NCI-H1436 (cell line): Measurements from ENCODE around the gene MGAT4A.
A peak's percentile ranks its signal among the peaks of the same experiment; 100 is the strongest.
"Not testable (repeated sequence)": the region's sequence is repeated elsewhere in the genome, so short reads cannot be mapped to it uniquely, and the experiment has no call there.

ENCODE experiments used
- DNase-seq: peaks from one replicate; lab custom pipeline; 2025; lab: John Stamatoyannopoulos, UW

The MGAT4A gene

DNA sequence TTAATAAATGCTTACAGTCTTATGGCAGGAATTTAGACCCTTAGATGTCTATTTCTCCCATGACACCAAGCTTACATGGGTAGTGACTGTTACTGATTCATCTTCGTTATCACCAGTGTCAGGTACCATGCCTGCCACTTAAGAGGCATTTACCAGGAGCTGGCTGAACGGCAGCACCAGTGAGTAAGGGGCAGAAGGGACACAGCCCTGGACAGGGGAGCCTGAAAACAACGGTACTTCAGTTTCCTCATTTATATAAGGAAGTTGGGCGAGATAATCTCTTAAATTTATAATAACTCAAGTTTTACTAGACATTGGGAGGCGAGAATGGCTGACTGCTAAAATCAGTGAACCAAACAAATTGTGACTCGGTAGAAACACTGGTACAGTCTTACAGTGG lies 123.8 kb downstream of the MGAT4A start:
- DNase-seq = no peak

DNA sequence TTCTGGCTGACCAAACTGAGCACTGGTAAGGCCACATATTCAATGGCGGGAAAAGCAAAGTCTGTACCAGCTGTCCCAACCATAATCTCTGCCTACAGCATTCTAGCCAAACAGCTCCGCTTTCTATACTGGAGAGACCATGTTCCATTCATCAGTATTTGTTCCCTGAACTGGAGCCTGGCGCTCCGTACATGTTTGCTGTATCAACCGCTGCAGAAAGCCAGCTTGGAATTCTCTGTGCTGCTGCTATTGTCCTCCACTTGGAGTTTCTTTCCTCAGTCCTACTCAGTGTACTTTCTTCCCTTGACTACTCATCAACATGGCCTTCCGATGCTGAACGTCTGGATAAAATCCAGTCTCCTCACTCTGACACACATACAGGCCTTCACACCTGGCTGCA lies 124.5 kb downstream of the MGAT4A start:
- DNase-seq = no peak

DNA sequence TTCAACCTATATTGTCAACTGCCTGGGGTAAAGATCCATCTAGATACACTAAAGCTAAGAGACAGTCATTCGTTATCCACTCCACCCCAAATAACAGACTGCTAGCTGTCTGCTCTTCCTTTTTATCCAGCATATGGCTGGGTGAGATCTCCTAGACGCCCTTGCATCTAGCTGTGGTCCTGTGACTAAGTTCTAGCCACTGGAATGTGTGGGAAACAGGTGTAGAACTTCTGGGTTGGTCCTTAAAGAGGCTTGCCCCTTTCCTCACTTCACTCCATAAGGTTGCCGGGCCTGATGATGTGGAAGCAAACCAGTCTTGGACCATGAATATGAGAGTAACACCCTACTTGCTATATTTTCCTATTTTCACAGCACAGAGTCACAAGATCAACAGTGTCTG lies 125.9 kb downstream of the MGAT4A start:
- no peak for DNase-seq

DNA sequence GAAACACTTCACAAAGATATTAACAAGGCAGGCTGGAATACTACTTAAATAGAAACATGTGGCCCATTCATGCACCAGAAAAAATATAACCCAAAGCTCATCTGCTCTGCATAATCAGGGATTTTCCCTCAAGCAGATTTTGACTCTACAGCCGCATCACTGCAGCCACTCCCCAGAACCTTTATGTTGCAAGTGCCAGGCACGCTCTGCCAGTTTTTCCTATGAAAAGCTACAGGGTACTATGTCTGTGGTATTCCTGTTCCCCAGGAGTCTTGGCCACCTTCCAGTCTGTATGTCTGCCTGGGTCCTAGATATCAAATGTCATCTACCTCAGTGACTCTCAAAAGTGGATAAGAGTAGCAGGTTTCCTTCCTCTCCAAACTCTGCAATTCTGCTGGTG lies 126.4 kb downstream of the MGAT4A start:
- DNase-seq = no peak

DNA sequence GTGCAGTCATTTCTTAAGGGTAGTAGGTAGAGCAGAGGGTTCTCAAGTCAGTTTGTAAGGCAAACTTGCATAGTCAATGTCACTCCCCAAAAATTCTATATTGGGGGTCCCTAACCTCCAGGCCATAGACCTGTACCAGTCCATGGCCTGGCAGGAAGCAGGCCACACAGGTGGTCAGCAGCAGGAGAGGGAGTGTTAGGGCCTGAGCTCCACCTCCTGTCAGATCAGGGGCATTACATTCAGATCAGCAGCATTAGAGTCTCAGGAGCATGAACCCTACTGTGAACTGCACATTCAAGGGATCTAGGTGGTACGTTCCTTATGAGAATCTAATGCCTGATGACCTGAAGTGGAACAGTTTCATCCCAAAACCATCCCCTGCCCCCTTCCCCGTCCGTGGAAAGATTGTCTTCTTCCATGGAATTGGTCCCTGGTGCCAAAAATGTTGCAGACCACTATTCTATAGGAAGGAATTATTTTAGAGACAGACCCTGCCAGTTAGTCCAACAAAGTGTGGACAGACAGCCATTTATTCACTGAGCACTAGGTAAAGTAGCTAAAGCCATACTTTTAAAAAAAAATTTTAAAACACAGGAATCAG lies 129.3 kb downstream of the MGAT4A start:
- peak; percentile 3 for DNase-seq

DNA sequence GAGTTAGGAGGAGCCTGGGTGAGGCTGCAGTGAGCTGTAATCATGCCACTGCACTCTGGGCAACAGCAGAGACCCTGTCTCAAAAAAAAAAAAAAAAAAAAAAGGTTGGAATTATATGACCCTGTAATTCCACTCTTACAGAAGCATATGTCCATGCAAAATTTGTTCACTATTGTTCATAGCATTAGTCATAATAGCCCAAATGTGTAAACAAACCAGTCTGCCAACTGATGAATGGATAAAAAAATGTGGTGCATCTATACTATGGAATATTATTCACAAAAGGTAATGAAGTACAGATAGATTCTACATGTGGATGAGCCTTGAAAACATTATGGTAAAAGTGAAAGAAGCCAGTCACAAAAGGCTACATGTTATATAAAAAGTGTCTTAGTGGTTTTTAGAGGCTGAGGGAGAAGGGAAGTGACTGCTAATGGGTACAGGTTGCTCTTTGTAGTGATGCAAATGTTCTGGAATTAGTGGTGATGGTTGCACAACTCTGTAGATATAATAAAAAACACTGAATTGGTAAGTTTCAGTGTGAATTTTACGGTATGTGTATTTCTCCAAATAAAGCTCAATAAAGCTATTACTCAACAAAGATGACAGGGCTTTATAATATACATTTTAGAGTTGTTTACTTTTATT lies 132.0 kb downstream of the MGAT4A start:
- DNase-seq = no peak

DNA sequence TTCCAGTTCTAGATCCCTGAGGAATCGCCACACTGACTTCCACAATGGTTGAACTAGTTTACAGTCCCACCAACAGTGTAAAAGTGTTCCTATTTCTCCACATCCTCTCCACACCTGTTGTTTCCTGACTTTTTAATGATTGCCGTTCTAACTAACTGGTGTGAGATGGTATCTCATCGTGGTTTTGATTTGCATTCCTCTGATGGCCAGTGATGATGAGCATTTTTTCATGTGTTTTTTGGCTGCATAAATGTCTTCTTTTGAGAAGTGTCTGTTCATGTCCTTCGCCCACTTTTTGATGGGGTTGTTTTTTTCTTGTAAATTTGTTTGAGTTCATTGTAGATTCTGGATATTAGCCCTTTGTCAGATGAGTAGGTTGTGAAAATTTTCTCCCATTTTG lies 136.3 kb downstream of the MGAT4A start:
- DNase-seq = not testable (repeated sequence)

DNA sequence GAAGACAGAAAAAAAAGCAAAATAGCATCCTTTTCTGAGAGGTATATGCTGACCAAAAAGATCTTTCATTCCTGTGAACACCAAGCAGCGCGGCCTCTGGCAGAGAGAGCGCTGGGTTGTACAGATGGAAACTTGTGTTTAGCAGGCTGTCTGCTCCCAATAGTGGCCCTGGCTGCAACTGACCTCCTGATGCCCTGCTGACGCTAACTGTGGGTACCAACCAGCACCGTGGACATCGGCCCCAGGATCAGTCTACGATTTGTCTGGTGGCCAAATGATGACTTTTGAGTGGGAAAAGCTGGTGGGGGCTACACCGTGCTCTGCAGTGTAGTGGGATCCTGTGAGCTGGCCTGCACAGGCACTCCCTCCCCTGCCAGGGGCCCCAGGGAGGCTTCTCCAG lies 138.4 kb downstream of the MGAT4A start:
- no peak for DNase-seq

DNA sequence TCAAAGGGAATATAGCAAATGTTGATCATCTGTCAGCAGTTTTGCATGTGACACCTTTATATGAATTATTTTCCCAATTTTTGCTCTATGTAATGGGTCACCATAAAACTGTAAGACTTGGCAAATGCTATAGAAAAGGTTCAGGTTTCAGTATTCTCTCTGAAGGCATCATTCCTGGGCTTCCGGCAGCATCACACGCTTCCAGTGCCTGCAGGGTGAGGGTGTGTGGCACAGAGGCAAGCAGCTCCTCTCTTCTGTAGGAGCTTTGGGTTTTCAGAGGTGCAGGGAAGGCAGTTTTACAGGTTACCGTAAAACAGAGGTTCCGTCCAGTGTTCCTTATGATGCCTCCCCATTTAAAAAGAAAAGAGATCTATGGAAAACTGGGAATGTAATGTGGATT lies 141.4 kb downstream of the MGAT4A start:
- DNase-seq = no peak

DNA sequence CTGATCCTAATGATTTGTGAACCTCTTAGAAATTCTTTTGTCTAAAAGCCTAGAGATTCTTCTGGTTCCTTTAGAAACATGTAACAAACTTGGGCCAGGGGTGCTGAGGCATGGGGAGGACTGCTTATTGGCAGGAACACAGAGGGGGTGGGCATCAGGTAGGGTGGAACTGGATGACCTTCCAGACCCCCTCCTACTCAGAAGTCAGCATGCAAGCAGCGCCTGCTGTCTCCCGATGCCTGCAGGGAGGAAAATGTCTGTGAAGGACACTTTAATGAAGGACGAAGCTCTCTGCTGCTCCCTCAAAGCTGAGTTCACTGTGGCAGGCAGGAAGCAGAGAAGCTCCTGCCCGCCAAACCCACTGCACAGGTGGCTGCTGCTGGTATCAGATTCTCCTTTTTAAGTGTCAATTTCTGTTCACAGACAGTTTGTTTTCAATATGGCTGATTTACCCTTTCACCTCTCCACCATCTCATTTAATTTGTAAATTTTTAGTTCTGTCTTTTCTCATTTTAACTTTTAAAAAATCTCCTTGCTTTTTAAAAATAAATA lies 142.0 kb downstream of the MGAT4A start:
- no peak for DNase-seq

DNA sequence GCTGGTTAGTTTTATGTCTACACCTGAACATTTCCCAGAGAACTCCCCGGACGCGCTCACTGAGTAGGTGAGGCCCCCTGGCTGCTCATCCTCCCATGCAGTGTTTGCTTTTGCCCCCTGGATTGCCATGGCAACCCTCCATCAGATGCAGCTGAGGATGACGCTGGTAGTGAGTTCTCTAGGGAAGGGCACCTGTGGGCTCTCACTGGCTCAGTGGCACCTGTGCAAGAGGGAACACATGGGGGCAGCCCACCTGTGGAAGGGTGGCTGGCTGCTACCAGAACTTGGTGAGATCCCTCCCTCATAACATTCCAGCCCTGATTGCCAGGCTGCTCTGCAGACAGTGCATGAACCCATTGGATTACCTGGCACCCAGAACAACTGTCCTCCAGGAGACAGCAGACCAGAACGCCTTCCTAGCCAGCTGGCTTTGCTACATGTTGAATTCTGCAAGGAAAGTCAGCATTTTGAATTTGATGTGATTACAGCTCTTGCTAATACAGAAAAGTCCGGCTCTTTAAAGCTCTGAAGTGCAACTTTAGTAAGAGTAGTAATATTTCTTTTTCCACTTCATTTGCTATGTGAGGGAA lies 144.3 kb downstream of the MGAT4A start:
- no peak for DNase-seq

DNA sequence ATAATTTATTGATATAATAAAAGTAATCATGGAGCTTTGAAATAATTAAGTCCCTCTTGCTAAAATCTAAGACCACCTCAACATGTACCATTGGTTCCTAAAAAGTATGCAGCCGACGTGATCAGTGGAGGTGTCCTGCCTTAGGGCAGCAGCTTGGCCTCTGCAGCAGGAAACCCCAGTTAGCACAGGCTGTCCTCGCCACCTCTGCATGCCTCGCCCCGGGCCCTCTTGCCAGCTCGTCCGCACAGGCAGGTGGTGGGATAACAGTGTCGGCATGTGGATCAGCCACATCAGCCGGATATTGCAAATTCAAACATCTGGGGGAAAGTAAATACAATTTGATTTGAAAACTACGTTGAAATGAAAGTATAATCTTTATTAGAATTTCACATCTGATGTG lies 145.5 kb downstream of the MGAT4A start:
- no peak for DNase-seq

DNA sequence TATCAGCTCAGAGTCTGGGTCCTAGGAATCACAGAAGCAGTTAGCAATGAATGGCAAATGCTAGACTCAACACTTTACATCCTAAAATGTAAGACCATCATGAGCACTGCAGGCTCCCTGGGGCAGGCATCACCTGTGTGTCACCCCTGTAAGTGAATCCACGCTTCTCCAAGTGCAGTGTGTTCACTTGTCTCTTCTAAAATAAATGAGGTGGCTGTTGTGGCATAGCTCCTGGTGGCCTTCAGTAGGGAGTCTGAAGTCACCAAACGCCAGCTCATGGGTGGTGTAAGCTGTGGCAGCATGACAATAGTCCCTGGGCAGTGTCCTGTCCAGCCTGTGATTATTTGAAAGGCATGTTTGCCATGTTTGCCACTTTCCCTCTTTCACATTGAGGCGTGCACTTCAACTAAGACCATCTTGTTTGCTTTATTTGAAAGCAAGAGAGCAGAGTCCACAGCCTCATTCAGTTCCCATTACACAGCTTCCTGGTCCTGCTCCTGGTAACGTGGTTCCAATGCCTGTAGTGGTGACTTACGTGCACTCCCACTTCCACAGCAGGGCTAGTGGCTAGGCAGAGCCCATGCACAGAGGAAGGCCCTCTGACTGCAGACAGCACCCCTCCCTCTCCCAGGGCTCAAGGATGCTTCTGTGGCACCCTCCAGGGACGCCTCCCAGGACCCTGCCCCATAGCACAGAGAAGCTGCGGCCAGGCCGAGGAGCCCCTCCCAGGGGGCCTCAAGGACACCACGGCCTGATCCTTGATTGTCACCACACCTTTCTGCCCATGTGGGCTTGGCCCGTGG lies 146.9 kb downstream of the MGAT4A start:
- DNase-seq = no peak

DNA sequence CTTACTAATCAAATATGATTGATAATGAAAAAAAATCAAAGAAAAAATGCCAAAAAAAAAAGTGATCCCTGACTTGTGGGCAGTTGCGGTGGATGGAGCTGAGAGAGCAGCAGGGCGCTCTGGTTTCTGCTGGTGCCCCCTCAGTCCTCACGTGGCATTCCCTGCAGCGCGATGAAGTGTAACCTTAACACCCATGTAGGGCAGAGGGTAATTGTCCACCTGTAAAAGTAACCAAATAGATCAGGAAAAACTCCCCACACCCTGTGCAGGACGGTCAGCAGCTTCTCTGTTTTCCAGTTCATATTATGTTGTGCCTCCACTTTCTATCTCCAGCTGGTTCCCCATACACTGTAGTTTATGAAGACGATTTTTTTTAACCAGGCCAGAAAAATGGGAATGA lies 147.7 kb downstream of the MGAT4A start:
- no peak for DNase-seq

DNA sequence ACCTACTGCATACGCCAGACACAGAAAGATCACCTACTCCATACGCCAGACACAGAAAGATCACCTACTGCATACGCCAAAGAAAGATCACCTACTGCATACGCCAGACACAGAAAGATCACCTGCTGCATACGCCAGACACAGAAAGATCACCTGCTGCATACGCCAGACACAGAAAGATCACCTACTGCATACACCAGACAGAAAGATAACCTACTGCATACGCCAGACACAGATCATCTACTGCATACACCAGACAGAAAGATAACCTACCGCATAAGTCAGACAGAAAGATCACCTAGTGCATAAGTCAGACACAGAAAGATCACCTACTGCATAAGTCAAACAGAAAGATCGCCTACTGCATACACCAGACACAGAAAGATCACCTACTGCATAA lies 148.4 kb downstream of the MGAT4A start:
- DNase-seq = no peak

DNA sequence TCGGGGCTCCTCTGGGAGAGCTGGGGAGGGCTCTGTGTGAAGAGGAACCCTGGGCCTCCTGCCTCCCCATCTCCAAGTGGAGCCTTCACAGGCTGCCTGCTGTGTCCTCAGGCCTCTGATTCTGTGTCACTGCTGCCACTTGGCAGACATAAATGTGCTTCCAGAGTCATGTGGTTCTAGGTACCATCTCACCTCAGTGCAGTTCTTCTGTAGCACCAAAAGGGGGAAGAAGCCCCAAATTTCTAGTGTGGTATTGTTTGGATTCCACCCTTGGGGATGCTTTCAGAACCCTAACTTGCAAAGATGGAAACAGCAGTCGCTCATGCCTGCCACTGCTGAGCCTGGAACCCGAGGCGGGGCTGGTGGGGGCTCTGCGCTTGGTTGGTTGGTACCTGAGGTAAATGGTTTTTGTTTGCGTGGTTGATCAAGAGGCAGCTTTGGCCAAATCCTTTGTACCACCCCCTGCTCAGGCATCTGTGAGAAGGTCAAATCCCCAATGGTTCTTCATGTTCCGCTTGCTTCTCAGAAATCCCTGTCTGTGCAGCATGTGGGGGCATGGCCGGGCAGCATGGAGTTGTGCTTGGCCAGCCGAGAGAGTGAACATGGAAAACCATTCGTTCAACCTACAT lies 150.2 kb downstream of the MGAT4A start:
- no peak for DNase-seq

DNA sequence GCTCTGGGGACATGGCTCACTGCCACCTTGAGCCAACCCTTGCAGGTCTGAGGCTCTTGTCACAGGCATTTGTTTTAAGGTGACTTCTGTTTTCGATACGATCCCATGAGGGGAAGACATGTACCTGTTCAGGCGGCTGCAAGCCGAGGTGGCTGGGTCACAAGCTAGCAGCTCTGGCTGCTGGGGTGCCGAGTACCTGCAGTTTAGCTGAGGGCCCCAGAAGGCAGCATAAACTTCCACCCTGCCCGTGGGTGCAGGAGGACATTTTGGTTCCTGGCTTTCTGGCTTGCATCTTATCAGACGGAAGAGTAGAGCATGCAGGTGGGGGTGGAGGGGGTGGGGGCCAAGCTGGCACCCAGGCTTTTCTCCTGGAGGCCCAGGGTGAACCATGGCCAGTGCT lies 151.0 kb downstream of the MGAT4A start:
- no peak for DNase-seq

DNA sequence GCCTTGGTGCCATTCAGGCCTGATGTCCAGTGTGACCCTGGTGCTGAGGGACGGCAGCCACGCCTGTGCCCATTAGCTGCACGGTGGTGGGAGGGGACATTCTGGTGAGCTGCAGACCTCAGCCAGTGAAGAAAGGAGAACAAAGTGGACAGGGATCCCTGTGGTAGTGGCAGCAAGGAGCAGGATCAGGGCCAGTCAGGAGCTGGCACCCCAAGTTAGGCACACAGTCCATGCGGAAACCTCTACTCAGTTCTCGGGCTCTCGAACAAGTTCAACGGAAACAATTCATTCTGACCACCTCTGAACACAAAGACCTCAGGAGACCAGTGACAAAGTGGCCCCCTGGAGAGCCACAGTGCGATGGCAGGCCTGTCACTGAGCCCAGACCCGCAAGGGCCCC lies 152.7 kb downstream of the MGAT4A start:
- no peak for DNase-seq

DNA sequence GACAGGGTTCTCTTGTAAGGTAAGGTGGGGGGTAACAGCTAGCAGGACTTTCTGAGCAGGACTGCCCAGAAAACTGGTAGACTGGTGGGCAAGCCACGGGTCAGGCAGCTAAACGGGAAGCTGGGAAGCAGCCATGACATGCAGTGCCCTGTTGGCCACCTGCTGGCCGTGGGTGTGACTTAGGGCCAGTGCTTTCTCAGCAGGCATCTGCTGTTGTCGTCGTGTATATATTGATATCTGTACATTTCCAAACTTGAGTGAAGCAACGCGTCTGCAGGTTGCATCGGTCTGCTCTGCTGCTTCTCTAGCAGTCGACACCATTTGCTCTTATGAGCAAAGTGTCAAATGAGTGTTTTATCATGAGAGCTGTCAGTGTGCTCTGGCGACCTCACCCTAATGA lies 153.6 kb downstream of the MGAT4A start:
- DNase-seq = no peak

DNA sequence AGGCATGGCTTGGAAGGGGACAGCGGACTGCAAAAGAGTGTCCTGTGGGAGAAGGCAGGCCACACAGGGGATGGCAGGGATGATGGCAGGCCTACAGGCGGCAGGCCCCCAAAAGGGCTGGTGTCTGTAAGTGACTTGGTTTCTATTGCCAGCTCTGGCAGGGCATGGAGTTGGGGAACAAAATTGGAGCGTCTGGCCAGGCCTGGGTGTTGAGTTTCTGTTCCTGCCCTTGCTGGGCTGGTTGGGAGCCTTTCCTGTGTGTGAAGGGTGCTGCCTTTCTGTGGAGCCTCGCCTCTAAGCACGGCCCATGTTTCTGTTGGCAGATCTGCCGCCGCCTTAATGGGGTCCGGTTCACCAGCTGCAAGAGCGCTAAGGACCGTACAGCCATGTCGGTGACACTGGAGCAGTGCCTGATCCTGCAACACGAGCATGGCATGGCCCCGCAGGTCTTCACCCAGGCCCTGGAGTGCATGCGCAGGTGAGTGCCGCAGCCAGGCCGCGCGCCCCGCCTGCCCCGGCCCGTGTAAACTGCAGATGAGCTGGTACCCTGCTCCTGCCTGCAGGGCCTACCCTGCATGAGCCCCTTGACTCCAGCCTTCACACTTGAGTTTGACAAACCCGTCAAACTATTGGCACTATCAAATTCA lies 154.1 kb downstream of the MGAT4A start:
- no peak for DNase-seq

DNA sequence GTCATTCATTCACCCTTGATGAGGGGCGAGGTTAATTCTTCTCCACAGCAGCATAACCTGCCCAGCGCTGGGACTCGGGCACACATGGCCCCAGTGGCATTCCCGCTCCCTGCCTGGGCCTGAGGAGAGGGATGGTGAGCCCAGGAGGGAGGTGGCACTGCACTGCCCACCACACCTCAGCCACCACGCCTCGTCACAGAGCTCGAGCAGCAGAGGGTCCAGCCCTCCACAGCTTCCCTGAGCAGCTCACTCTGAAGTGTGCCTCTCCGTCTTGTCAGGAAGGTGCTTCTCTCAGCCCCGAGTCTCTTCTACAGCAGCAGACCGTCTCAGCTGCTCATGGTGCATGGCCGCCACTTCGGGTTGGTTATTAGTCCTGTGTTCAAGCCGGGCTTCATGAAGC lies 157.5 kb downstream of the MGAT4A start:
- DNase-seq = no peak

DNA sequence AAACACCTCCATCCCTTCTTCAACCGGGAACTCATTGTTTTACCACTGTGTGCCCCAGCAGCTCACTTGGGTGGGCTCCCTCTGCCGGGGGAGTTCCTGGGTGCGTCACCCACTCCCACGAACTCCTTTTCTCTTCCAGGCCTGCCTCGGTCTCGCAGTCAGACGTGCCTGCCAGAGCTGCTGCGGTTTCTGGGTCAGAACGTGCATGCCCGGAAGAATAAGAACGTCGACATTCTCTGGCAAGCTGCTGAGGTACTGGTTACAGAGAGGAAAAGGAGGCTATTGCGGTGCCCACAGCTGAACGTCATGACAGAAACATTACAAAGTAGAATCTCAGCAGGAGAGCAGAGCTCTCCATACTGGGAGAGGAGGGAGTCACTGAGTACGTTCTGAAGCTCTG lies 158.3 kb downstream of the MGAT4A start:
- no peak for DNase-seq
